NCI-H146 treated with DMSO at 0.1 percent for 48 hours (cell line): ENCODE measurements around the gene CNNM2.

ENCODE experiments used
- DNase-seq: peaks from one replicate; lab custom pipeline; 2025; ENCODE audit not compliant: unreplicated experiment; lab: John Stamatoyannopoulos, UW

Gene CNNM2

DNA sequence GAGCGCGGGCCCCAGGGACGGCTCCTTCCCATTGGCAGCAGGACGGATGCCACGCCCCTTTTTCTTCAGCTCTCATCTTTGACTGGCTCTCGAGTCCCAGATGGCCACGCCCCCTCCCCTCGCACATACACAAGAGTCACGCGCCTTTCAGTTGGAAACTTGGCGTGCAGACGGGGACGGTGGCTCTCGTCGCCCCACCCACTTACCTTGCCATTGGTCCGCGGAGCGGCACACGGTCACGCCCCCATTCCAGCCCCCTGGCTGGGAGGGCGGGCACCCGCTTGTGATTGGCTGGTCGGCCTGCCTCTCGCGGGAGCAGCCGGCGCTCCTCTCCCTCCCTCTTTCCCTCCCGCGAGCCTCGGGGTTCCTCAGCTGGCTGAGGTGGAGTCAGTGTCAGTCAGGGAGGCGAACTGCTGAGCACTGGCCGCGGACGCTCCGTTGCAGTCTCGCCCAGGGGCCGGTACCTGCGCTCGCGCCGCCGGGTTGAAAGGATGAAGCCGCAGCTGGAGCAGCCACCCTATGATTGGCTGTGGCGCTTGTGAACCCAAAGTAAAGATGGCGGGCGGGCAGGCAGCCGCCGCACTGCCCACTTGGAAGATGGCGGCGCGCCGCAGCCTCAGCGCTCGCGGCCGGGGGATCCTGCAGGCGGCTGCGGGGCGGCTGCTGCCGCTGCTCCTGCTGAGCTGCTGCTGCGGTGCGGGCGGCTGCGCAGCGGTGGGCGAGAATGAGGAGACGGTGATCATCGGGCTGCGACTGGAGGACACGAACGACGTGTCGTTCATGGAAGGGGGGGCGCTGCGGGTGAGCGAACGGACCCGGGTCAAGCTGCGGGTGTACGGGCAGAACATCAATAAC lies at the start of gene CNNM2:
Gene CNNM2 (plus strand): TSS at position 333 of the 855 bp plus-strand sequence. CDS start 187 bp downstream, at position 520.
- DNase-seq = peak; percentile 98

DNA sequence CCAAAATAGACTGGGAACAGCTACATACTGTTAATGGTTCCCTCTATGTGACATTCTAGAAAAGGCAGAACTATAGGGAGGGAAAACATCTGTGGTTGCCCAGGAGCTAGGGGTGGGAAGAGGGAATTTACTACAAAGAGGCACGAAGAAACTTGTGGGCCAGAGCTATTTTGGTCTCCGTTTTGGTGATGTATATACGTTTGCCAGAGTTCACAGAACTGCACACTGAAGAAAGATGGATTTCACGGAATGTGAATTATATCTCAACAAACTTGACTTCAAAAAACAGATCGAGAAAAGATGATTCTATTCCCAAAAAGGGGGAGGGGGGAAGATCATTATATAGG lies 49.2 kb upstream of the CNNM2 start:
- DNase-seq = no peak

DNA sequence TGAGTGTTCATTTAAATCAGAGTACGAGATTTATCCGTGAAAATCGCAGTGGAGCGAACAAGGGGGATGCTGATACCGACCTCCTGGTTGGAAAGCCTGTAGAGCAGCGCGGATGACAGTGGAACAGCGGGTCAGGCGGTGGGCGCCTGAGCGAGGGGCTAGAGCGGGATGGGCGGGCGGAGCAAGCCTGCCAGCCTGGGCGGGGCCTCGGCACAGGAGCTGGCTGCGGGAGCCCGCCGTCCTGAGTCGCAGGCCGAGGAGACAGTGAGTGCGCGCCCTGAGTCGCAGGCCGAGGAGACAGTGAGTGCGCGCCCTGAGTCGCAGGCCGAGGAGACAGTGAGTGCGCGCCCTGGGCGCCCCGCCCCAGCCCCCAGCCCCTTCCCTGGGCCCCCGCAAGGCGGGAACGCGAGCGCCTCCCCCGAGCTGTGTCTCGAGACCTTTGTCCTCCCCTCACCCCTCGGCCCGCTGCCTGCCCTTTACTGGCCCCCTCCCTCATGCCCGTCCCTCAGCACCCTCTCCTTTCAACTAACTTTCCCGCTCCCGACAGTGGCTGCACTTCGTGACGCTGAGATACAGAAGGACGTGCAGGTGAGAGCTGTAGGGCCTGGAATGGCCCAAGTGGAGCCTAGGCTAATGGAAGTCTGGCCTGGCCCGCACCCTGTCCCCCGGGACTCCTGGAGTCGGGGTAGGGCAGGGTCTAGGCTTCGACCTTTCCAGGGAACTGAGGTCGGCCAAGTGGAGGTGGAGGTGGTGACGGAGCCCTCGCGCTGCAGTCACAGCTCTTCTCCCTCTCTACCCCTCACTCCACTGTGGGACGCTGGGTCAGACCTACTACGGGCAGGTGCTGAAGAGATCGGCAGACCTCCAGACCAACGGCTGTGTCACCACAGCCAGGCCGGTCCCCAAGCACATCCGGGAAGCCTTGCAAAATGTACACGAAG lies 48.6 kb upstream of the CNNM2 start, which contains the start of gene AS3MT:
Gene AS3MT (plus strand): TSS at position 213 of the 941 bp plus-strand sequence. CDS start 123 bp downstream, at position 336.
- peak; percentile 17 for DNase-seq

- no peak for DNase-seq
Measured at GRCh38 chr10:102870221-102870620, 47.9 kb upstream of the CNNM2 start.

DNA sequence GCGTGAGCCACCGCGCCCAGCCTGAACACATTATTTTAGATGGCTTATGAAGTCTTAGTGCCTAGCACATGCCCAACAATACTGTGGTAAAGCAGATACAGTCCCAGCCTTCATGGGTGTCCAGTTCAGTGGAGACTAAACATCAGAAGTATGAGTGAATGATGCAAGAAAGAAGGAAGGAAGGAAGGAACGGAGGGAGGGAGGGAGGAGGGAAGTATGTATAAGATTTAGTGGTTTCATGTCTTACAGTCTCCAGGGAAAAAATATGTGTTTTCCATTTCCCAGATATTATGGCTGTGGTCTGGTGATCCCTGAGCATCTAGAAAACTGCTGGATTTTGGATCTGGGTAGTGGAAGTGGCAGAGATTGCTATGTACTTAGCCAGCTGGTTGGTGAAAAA lies 45.9 kb upstream of the CNNM2 start:
- no peak for DNase-seq

GRCh38 chr10:102876747-102877153 lies 41.3 kb upstream of the CNNM2 start:
- DNase-seq = peak; percentile 89

GRCh38 chr10:102878629-102879028 lies 39.5 kb upstream of the CNNM2 start:
- no peak for DNase-seq

DNA sequence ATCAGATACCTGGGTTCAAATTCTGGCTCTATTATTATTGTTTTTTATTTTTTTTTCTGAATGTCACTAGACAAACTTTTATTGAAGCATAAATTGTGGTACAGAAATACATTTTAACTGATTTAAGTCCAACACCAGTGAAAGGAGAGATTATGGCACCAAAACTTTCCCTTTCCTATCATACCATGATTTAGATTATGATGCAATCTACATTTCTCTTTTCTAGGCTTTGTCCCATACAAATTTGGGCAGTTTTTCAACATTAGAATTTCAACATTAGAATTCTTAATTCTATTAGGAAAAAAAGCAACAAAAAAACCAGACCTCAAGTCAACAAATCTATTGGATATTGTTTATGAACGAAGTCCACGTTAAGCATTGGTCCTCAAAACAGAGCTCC lies 37.8 kb upstream of the CNNM2 start:
- no peak for DNase-seq

DNA sequence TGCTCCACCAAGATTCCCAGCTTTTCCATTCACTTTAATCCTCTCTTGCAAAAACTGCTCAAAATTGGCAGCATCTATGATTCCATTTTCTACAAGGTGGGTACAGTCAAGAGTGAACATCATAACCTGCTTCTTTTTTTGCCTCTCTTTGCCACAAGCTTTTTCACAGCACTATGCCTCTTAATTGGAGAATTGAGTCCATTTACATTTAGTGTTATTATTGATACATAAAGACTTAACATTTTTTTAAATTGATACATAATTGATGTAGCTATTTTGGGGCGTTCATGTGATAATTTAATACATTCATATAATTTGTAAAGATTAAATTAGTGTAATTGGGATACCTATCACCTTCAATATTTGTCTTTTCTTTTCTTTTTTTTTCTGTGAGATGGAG lies 30.0 kb upstream of the CNNM2 start:
- no peak for DNase-seq

- DNase-seq = no peak
Measured at GRCh38 chr10:102894466-102895213, 23.5 kb upstream of the CNNM2 start.

- DNase-seq = no peak
Measured at GRCh38 chr10:102900006-102900405, 18.1 kb upstream of the CNNM2 start.

DNA sequence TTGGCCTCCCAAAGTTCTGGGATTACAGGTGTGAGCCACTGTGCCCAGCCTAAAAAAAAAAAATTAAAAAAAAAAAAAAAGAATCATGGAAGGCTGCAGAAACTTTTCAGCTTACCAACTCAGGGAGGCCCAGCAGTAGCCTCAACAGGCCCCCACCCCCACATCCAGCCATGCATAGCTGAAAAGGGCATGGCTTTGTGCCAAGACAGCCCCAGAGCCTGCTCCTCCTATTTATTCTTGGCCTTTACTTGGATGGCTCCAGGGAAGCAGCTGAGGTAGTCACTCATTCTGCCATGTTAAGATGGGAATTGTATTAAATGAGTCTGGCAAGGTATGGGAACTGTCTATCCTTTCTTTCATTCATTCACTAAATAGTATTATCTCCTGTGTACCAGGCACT lies 13.7 kb upstream of the CNNM2 start:
- no peak for DNase-seq

DNA sequence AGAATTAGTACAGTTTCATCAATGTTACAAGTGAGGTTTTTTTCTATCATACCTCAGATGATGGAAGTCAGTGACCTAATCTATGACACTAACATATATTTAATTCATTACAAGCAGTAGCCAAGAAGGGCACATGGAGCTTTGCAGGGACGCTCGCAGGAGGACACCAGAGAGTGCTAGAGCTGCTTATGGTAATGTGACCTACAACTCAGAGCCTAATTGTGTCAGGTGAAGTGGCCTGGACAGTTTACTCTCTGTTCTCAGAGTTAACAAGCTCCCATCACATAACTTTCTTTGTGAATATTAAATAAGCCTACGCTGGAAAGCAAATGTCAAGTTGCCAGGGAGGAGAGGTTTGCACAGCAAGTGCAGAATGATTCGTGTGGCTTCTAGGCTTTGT lies 11.6 kb upstream of the CNNM2 start:
- DNase-seq = no peak

DNA sequence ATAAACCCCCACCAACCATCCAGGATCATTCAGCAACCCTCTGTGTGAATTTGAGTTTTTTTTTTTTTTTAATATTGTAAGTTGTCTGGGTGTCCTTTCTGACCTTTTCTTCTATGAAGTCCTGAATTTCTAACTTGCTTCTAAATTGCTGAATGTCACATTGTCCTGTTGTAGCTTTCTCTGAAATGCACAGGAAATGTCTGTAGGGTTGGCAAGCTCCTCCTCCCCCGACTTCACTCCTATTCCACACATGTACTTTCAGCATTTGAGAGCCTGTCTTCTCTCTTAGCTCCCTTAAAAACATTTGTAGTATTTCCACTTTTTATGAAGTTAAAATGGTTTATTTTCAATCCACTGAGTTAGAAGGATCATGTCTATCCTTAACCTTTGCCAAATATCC lies 3.3 kb upstream of the CNNM2 start:
- DNase-seq = no peak

- DNase-seq = no peak
Measured at GRCh38 chr10:102916173-102916572, 1.9 kb upstream of the CNNM2 start.

GRCh38 chr10:102917314-102917961 lies 656 bp upstream of the CNNM2 start:
- peak; percentile 55 for DNase-seq

GRCh38 chr10:102918817-102919245 lies 737 bp downstream of the CNNM2 start:
- DNase-seq = peak; percentile 21

DNA sequence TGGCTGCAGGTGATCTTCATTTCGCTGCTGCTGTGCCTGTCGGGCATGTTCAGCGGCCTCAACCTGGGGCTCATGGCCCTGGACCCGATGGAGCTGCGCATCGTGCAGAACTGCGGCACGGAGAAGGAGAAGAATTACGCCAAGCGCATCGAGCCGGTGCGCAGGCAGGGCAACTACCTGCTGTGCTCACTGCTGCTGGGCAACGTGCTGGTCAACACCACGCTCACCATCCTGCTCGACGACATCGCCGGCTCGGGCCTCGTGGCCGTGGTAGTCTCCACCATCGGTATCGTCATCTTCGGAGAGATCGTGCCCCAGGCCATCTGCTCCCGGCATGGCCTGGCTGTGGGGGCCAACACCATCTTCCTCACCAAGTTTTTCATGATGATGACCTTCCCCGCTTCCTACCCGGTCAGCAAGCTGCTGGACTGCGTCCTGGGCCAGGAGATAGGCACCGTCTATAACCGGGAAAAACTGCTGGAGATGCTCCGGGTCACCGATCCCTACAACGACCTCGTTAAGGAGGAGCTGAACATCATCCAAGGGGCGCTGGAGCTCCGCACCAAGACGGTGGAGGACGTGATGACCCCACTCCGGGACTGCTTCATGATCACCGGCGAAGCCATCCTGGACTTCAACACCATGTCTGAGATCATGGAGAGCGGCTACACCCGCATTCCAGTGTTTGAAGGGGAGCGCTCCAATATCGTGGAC lies 1.3 kb downstream of the CNNM2 start:
- DNase-seq = no peak

DNA sequence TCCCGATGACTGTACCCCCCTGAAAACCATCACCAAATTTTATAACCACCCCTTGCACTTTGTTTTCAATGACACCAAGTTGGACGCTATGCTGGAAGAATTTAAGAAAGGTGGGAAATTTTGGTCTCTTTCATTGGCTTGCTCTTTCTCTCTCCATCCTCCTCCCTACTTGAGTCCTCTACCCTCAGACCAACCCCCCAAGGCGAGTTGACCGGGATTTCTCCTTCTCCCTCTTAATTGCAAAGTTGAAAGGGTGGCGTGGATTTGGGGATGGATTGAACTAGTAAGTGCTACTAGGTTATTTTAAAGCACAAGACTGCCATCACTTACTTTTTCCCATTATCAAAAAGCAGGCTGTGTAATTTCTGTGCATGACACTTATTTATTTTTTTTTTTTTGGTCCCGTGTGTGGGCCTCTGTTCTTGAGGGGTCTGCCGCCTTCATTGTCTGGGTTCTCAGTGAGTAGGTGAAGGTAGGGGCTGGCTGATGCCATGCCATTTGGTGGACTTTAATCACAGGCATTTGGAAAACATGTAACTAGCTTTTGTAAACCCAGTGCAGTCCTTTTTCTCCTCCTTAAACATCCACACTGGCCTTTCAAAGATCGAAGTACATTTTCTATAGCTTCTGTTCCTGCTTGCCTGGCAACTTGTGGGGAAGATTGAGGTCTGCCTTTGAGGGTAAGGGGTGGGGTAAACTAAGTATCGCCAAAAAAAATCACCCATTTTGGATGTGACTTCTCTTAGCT lies 2.1 kb downstream of the CNNM2 start:
- no peak for DNase-seq
